NT2/D1 (cell line): Measurements from ENCODE around the gene NT5E.

ENCODE experiments used
- DNase-seq: peaks from one replicate; pipeline ENCODE4 v3.0.0-alpha.2; 2011; ENCODE audit warnings: low read depth, low spot score
- H3K27me3 ChIP-seq: 2 replicates; pipeline ENCODE4 v1.6.0; 2011; ENCODE audit warnings: mild to moderate bottlenecking; ENCODE audit not compliant: insufficient read length, insufficient read depth
- H3K36me3 ChIP-seq: 2 replicates; pipeline ENCODE4 v1.6.1; 2011; ENCODE audit warnings: mild to moderate bottlenecking, low read length, mixed read lengths; ENCODE audit not compliant: insufficient read depth, insufficient read length
- H3K4me1 ChIP-seq: 2 replicates; pipeline ENCODE4 v1.5.1; 2011; ENCODE audit not compliant: insufficient read depth, insufficient read length
- H3K4me3 ChIP-seq: 2 replicates; pipeline ENCODE4 v1.5.1; 2011; ENCODE audit warnings: low read depth; ENCODE audit not compliant: insufficient read length
- H3K9ac ChIP-seq: 2 replicates; pipeline ENCODE4 v1.6.0; 2011; ENCODE audit warnings: low read depth; ENCODE audit not compliant: insufficient read length
- H3K9me3 ChIP-seq: 2 replicates; pipeline ENCODE4 v1.5.1; 2011; ENCODE audit warnings: mild to moderate bottlenecking, low read length; ENCODE audit not compliant: insufficient read depth
- SUZ12 ChIP-seq: IDR thresholded peaks from 2 replicates; pipeline ENCODE4 v1.6.1; 2011; ENCODE audit not compliant: insufficient read length, insufficient read depth; ENCODE audit errors: extremely low read depth
- YY1 ChIP-seq: IDR thresholded peaks from 2 replicates; pipeline ENCODE4 v1.6.1; 2011; ENCODE audit not compliant: insufficient read length, insufficient read depth
- ZNF274 ChIP-seq: IDR thresholded peaks from 2 replicates; pipeline ENCODE4 v1.6.1; 2011; ENCODE audit warnings: mild to moderate bottlenecking, low read depth, low read length

NT5E gene

DNA sequence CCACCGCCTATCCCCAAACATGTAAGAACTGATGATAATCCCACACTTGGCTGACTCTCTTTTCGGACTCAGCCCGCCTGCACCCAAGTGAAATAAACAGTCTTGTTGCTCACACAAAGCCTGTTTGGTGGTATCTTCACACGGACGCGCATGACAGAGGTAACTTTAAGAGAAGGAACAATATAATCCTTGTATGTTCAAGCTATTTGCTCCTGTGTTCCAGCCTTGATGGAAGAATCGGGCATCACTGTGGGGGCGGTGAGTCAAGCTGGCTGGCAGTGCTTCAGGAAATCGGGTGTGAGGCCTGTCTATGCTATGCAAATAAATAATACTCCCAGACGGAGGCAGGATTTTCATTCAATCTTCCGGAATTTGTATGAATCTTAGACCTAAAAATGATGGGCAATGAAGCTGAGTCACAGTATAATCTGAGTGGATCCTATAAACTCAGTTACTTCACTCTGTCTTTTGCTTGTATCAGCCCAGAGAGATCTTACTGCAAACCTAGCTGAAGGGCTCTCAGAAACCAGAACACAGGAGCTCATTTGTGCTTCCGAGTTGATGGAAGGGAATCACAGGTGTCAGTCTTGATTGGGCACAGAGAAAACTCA lies 45.2 kb upstream of the NT5E start:
- DNase-seq: no peak
- no peak for TF ChIP-seq ZNF274
- no peak for TF ChIP-seq SUZ12
- TF ChIP-seq YY1: no peak
- Histone ChIP-seq H3K36me3 (no peaks in the 10 kb centered on the region), H3K9me3 (no peaks in the 10 kb centered on the region), H3K9ac (no peak overlapping the region), H3K4me3 (no peak overlapping the region), H3K27me3 (no peaks in the 10 kb centered on the region), H3K4me1 (peaks cover 2% of the 10 kb centered on the region)

DNA sequence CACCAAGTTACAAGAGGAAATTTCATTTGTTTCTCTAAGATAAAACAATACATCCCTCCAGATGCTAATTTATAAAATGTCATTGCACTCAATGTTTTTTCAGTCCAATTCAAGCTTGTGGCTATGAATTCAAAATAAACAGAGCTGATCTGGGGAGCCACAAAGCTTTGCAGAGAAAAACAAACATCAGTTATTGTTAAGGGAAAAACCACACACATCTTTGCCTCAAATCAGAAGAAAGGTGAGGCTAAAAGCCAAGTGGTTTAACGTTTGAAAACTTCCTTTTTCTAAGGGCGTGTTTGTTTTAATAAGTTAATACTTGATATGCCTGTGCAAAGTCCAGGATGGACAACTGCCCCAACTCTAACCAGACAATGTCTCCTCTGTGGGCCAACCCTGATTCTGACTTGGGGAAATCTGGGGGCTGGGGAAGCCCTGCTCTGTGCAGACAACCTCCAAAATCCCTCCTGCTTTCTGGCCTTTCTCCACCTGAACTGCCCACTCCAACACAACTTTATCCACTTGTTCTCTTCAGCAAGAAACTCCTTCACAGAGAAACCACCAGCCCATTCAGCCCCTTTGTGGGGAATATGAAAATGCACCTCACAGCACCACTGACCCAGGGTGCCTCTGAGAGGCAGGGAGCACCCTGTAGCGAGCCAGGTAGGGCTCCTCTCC lies 44.6 kb upstream of the NT5E start:
- peaks cover 2% of the 10 kb centered on the region for H3K4me1 ChIP-seq
- no peaks in the 10 kb centered on the region for H3K36me3 ChIP-seq
- no peaks in the 10 kb centered on the region for H3K27me3 ChIP-seq
- no peak for DNase-seq
- no peaks in the 10 kb centered on the region for H3K9me3 ChIP-seq
- no peak overlapping the region for H3K4me3 ChIP-seq
- no peak overlapping the region for H3K9ac ChIP-seq
- no peak for TF ChIP-seq ZNF274
- TF ChIP-seq SUZ12: no peak
- no peak for TF ChIP-seq YY1

DNA sequence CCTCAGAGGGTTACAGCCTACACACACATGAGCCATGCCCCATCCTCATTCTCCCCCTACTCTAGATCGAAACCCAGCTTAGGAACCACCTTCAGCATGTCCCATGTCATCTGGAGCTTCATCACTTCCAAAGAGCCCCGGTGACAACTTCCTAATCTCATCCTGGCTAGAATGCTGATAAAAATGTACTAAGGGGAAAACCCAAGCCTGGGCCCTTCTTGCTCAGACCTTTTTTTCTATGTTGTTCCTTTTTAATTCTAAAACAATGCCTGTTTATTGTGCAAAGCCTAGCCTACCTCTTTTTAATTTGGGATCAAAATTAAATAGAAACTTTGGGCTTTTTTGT lies 44.1 kb upstream of the NT5E start:
- H3K9ac ChIP-seq: no peak overlapping the region
- H3K9me3 ChIP-seq: no peaks in the 10 kb centered on the region
- DNase-seq: no peak
- no peak for TF ChIP-seq SUZ12
- no peak for TF ChIP-seq YY1
- TF ChIP-seq ZNF274: no peak
- no peak overlapping the region for H3K4me3 ChIP-seq
- H3K4me1 ChIP-seq: peaks cover 2% of the 10 kb centered on the region
- no peaks in the 10 kb centered on the region for H3K27me3 ChIP-seq
- no peaks in the 10 kb centered on the region for H3K36me3 ChIP-seq

DNA sequence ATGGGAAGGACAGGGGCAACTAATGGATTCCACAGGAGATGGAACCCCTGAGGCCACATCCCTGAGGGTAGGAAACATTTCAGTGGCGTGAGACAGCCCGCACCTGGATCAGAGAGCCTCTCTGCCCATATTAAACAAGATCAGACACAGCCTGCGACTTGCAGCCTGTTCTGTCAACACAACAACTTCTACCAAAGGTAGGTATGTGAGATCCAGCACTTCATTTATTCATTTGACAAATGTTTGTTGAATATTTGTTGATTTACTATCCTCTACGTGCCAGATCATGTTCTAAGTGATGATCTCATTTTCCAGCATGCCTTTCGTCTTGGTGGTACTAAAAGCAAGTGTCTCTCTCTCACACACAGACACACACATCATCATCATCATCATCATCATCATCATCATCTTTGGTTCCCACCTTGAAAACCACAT lies 43.2 kb upstream of the NT5E start:
- TF ChIP-seq SUZ12 (no peak), YY1 (no peak), ZNF274 (no peak)
- Histone ChIP-seq H3K9me3 (no peaks in the 10 kb centered on the region), H3K4me1 (peaks cover 2% of the 10 kb centered on the region)

DNA sequence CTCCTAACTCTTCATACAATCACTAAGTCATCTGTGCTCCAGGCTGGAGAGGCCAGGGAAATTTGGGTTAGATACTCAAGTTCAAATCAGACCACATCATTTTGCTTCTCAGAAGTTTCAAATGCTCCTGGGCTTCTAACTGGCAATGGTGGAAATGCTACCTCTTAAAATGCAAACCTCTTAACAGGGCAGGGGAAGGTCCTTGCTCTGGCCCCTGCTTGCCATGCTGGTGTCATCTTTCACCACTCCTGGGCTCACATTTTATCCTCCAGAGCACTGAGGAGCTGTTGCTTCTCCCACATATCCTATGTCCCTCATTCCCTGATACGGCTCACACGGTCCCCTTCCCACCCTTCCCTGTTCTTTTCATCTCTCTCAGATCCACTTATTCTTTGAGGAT lies 41.8 kb upstream of the NT5E start:
- Histone ChIP-seq H3K27me3 (no peaks in the 10 kb centered on the region), H3K4me1 (peaks cover 2% of the 10 kb centered on the region), H3K9me3 (no peaks in the 10 kb centered on the region), H3K36me3 (no peaks in the 10 kb centered on the region), H3K9ac (no peak overlapping the region), H3K4me3 (no peak overlapping the region)
- no peak for TF ChIP-seq YY1
- no peak for TF ChIP-seq ZNF274
- TF ChIP-seq SUZ12: no peak
- DNase-seq: no peak

More for the DNA sequence above, 43.2 kb upstream of the NT5E start:
- Histone ChIP-seq H3K4me3 (no peak overlapping the region), H3K9ac (no peak overlapping the region), H3K27me3 (no peaks in the 10 kb centered on the region), H3K36me3 (no peaks in the 10 kb centered on the region)
- no peak for DNase-seq

DNA sequence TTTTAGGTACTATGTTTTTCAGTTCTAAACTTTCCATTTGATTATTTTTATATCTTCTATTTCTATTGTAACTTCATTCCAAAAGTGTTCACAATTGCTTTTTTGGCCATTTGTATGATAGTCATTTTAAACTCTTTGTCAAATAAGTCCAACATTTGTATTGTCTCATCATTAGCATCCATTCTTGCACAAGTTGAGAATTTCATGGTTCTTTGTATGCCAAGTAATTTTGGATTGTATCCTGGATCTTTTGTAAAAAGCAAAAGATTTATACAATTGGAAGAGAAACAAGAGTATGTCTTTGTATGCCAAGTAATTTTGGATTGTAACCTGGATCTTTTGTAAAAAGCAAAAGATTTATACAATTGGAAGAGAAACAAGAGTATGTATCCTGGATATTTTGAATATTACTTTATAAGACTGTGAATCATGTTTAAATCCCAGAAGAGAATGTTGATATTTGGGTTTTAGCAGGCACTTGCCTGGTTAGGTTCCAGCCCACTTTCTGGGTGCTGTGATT lies 36.9 kb upstream of the NT5E start:
- Histone ChIP-seq H3K9me3 (no peaks in the 10 kb centered on the region), H3K4me1 (no peaks in the 10 kb centered on the region), H3K9ac (no peak overlapping the region), H3K27me3 (no peaks in the 10 kb centered on the region), H3K36me3 (no peaks in the 10 kb centered on the region), H3K4me3 (no peak overlapping the region)
- DNase-seq: no peak
- no peak for TF ChIP-seq ZNF274
- no peak for TF ChIP-seq SUZ12
- TF ChIP-seq YY1: no peak

DNA sequence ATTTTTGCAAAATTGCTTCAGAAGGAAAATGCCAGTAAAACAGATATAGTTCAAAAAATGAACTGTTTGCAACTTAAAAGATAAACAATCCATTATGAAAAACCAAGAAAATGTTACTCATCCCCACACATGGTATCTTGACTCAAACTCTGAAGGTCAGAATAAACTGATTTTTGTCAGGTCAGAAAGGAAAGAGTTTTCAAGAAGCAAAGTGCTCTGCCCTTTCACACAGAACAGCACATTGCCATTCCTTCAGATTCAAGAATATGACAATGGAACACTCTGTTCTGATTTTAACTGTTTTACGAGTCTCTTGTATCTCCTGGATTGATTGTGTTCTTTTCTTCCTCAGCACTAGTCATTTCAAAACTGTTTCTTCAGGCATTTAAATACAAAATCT lies 33.8 kb upstream of the NT5E start:
- H3K4me3 ChIP-seq: no peak overlapping the region
- no peaks in the 10 kb centered on the region for H3K9me3 ChIP-seq
- H3K36me3 ChIP-seq: no peaks in the 10 kb centered on the region
- no peak for TF ChIP-seq ZNF274
- TF ChIP-seq SUZ12: no peak
- DNase-seq: no peak
- no peaks in the 10 kb centered on the region for H3K27me3 ChIP-seq
- H3K9ac ChIP-seq: no peak overlapping the region
- H3K4me1 ChIP-seq: no peaks in the 10 kb centered on the region

DNA sequence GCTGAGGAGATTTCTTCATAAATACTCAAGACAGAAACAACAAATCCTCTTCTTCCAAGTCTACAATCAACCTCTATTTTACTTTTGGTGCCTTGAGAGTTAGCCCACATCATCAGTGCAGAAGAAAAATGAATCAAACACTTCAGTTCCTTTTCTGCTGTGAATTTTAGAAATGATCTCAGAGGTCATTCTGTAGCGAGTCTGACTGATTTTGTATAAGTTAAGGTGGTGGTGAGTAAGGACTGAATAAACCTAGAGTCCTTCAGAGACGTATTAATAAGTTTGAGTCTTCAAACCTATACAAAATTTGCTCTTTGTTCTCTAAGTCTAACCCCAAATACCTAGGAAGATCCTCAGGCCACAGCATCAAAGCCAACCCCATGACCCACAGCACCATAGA lies 33.1 kb upstream of the NT5E start:
- no peaks in the 10 kb centered on the region for H3K9me3 ChIP-seq
- H3K4me1 ChIP-seq: no peaks in the 10 kb centered on the region
- no peaks in the 10 kb centered on the region for H3K27me3 ChIP-seq
- TF ChIP-seq SUZ12 (no peak), ZNF274 (no peak), YY1 (no peak)
- H3K4me3 ChIP-seq: no peak overlapping the region
- no peak for DNase-seq
- no peaks in the 10 kb centered on the region for H3K36me3 ChIP-seq
- no peak overlapping the region for H3K9ac ChIP-seq
